Sigmoid colon (tissue), 7 donors: ENCODE measurements around the gene ILRUN. TPM values are rescaled to one million over a fixed set of nuclear protein-coding genes. Genes with fewer than 3 reads are reported as not detected.

Experiments used
- DNase-seq: peaks from one replicate; pipeline ENCODE4 v3.0.0-alpha.2; 2019
- H3K27ac ChIP-seq, 4 donors: fragments of 200-600 bp; sonication (generic); one replicate each; pipeline ENCODE4 v1.5.1; 2016 to 2019; ENCODE audit warnings: mild to moderate bottlenecking in 1 of 4
- H3K27me3 ChIP-seq, 3 donors: fragments of 200-600 bp; sonication (generic); one replicate each; pipeline ENCODE4 v1.5.1; 2019; ENCODE audit warnings: mild to moderate bottlenecking in 1 of 3
- H3K36me3 ChIP-seq, 4 donors: fragments of 200-600 bp; sonication (generic); one replicate each; pipeline ENCODE4 v1.5.1; 2016 to 2019
- H3K4me1 ChIP-seq, 4 donors: fragments of 200-600 bp; sonication (generic); one replicate each; pipeline ENCODE4 v1.5.1; 2017 to 2019
- H3K4me3 ChIP-seq, 4 donors: fragments of 200-600 bp; sonication (generic); one replicate each; pipeline ENCODE4 v1.5.1; 2017 to 2019; ENCODE audit warnings: mild to moderate bottlenecking in 2 of 4, moderate library complexity in 1 of 4
- H3K9me3 ChIP-seq, 4 donors: fragments of 200-600 bp in 3 of 4; sonication (generic) in 3 of 4; one replicate each; pipeline versions ENCODE4 v1.5.1 to v1.6.1; 2013 to 2019
- EP300 ChIP-seq, 4 donors: sonication (generic); formaldehyde crosslinking; IDR thresholded peaks; one replicate each; pipeline ENCODE4 v1.6.1; 2017; ENCODE audit warnings: antibody characterized with exemption in 4 of 4
- POLR2A ChIP-seq, 2 donors: fragments of 450-650 bp; IDR thresholded peaks; one replicate each; pipeline ENCODE4 v1.6.1; 2016; ENCODE audit warnings: antibody characterized with exemption in 2 of 2, mild to moderate bottlenecking in 2 of 2, moderate library complexity in 2 of 2
- POLR2AphosphoS5 ChIP-seq, 4 donors: sonication (generic); formaldehyde crosslinking; IDR thresholded peaks; one replicate each; pipeline ENCODE4 v1.6.1; 2017; ENCODE audit warnings: antibody characterized with exemption in 4 of 4
- WGBS, 2 donors: extraction: QIAGEN DNeasy Blood & Tissue Kit; methylation state at CpG; one replicate each; pipeline ENCODE4 v1.1.7; 2013; 5-methylcytosine and 5-hydroxymethylcytosine counted together
- intact Hi-C: fragments of 100-400 bp; cut with DNase I; formaldehyde crosslinking; loops from one replicate; pipeline ENCODE4 v1.15.1; 2023
- polyA plus RNA-seq, 3 donors: library from polyadenylated mRNA; stranded (reverse); fragments of 200-250 nt; gene quantifications; one replicate each; pipeline ENCODE4 v1.2.3, GENCODE V29; 2013
- total RNA-seq, 4 donors: library from RNA; depleted of rRNA; stranded (reverse); fragments of >200 nt; gene quantifications; one replicate each; pipeline ENCODE4 v1.1.0, GENCODE V29; 2016
- TF ChIP-seq, protein P1 (sequence below), 4 experiments: fragments of 450-650 bp in 3 of 4; fragments of 200-600 bp in 1 of 4; IDR thresholded peaks; one replicate each; pipeline ENCODE4 v1.5.1; 2016 to 2019; ENCODE audit warnings: antibody characterized with exemption in 4 of 4, mild to moderate bottlenecking in 3 of 4, moderate library complexity in 2 of 4
- donor health status: healthy with polysubstance abuse.
- donor health status: Bipolar disorder and iron deficiency.
- donor health status: healthy.

ILRUN gene
- total and polyA plus RNA-seq, 7 donors: 35.4 to 79.3 (median 62.7) TPM

DNA sequence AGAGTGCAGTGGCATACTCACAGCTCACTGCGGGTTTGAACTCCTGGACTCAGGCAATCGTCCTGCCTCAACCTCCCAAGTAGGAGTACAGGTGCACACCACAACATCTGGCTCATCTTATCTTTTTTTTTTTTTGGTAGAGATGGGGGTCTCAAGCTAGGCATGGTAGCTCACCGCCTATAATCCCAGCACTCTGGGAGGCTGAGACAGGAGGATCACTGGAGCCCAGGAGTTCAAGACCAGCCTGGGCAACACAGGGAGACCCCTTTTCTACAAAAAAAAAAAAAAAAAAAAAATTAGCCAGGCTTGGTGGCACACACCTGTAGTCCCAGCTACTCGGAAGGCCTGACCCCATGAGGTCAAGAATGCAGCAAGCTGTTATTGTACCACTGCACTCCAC is 31.5 kb downstream of the ILRUN start:
- Histone ChIP-seq H3K9me3 (no peaks in the 10 kb centered on the region), H3K4me1 (peaks cover 0 to 37% (median 28%) of the 10 kb centered on the region in 4 donors), H3K36me3 (no peaks in the 10 kb centered on the region), H3K27me3 (no peaks in the 10 kb centered on the region), H3K4me3 (no peak overlapping the region), H3K27ac (peak overlapping the region in 2 of 4 donors; percentile 7 to 55)
- TF ChIP-seq POLR2A (IDR thresholded peaks at IDR 0.05) (no peak), POLR2AphosphoS5 (IDR thresholded peaks at IDR 0.05) (no peak)
- TF ChIP-seq, protein P1, sequence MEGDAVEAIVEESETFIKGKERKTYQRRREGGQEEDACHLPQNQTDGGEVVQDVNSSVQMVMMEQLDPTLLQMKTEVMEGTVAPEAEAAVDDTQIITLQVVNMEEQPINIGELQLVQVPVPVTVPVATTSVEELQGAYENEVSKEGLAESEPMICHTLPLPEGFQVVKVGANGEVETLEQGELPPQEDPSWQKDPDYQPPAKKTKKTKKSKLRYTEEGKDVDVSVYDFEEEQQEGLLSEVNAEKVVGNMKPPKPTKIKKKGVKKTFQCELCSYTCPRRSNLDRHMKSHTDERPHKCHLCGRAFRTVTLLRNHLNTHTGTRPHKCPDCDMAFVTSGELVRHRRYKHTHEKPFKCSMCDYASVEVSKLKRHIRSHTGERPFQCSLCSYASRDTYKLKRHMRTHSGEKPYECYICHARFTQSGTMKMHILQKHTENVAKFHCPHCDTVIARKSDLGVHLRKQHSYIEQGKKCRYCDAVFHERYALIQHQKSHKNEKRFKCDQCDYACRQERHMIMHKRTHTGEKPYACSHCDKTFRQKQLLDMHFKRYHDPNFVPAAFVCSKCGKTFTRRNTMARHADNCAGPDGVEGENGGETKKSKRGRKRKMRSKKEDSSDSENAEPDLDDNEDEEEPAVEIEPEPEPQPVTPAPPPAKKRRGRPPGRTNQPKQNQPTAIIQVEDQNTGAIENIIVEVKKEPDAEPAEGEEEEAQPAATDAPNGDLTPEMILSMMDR (IDR thresholded peaks at IDR 0.05): no peak
- intact Hi-C loops: no loop called here
- WGBS, 2 donors: 88 to 92% methylated on average over 4 of the region's 4 CpGs
- DNase-seq: no peak

DNA sequence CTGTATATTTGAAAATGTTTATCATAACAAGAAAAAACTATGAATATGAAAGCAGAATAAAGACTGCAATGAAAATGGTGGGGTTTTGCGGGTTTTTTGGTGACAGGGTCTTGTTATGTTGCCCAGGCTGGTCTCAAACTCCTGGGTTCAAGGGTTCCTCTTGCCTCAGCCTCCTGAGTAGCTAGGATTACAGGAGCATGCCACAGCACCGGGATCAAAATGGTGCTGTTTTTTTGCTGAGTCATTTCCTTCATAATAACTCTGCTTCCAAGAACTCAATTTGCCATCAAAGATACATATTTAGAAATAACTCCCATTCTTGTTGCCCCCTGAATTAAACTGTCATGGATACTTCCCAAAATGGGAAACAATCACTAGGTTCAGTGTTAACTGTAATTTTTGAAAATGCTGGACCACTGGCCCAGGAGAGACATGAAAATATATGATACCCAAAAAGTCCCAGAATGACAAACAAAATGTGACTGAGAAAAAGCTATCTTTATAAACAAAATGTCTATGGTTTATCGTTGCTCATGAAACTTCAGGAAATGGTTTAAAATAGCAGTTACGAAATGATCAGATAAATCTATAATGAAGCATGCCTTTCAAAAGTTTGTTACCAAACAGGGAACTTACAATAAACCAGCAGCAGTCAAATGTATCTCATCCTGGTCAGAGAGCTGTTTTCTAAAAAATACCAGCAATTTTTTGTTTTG is 32.2 kb downstream of the ILRUN start:
- Histone ChIP-seq H3K4me3 (no peak overlapping the region), H3K36me3 (no peaks in the 10 kb centered on the region), H3K27ac (peak overlapping the region in 3 of 4 donors; percentile 7 to 55 (median 27)), H3K4me1 (peaks cover 0 to 37% (median 28%) of the 10 kb centered on the region in 4 donors), H3K9me3 (no peaks in the 10 kb centered on the region), H3K27me3 (no peaks in the 10 kb centered on the region)
- no peak for DNase-seq
- WGBS, 2 donors: 48 to 70% methylated on average over 4 of the region's 4 CpGs
- TF ChIP-seq POLR2A (IDR thresholded peaks at IDR 0.05) (no peak), EP300 (IDR thresholded peaks at IDR 0.05) (no peak), POLR2AphosphoS5 (IDR thresholded peaks at IDR 0.05) (no peak)
- TF ChIP-seq, protein P1 (IDR thresholded peaks at IDR 0.05): no peak
- intact Hi-C loops: no loop called here

DNA sequence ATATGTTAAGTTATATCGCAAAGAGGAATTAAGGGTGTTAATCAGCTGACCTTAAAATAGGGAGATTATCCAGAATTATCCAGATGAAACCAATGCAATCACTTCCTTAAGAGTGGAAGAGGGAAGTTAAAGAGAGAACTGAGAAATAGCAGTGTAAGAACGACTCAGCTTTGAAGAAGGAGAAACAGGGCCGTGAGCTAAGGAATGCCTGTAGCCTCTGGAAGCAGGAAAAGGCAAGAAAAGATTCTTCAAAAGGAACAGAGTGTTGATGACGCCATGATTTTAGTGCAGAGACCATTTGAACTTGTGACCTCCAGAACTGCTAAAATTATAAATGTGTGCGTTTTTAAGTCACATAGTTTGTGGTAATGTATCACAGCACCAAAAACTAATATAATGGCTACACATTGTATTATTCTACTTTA is 32.7 kb downstream of the ILRUN start:
- DNase-seq: no peak
- intact Hi-C loops: no loop called here
- 67 to 88% methylated on average over 5 of the region's 5 CpGs for WGBS, 2 donors
- Histone ChIP-seq H3K27me3 (no peaks in the 10 kb centered on the region), H3K4me3 (no peak overlapping the region), H3K27ac (peak overlapping the region in 3 of 4 donors; percentile 7 to 55 (median 27)), H3K4me1 (peaks cover 0 to 42% (median 31%) of the 10 kb centered on the region in 4 donors), H3K36me3 (no peaks in the 10 kb centered on the region), H3K9me3 (no peaks in the 10 kb centered on the region)
- TF ChIP-seq POLR2AphosphoS5 (IDR thresholded peaks at IDR 0.05) (peak in 1 of 4 donors; percentile 10), EP300 (IDR thresholded peaks at IDR 0.05) (no peak)

DNA sequence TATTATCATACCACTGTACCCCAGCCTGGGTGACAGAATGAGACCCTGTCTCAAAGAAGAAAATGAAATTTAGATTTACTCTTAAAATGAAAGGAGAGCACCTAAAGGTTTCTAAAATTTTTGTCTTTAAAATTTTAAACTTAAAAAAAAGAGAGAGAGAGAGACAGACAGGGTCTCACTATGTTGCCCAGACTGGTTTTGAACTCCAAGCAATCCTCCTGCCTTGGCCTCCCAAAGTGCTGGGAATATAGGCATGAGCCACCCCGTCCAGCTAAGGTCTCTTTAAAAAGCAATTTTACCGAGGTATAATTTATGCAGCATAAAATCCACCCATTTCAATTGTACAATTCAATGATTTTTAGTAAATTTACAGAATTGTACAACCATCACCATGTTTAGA is 33.2 kb downstream of the ILRUN start:
- TF ChIP-seq, protein P1 (IDR thresholded peaks at IDR 0.05): no peak
- TF ChIP-seq EP300 (IDR thresholded peaks at IDR 0.05) (no peak), POLR2AphosphoS5 (IDR thresholded peaks at IDR 0.05) (no peak), POLR2A (IDR thresholded peaks at IDR 0.05) (no peak)
- H3K4me1 ChIP-seq: peaks cover 0 to 46% (median 36%) of the 10 kb centered on the region in 4 donors
- 82 to 90% methylated on average over 2 of the region's 2 CpGs for WGBS, 2 donors
- H3K27me3 ChIP-seq: no peaks in the 10 kb centered on the region
- no peaks in the 10 kb centered on the region for H3K36me3 ChIP-seq
- intact Hi-C loops: no loop called here
- no peaks in the 10 kb centered on the region for H3K9me3 ChIP-seq
- no peak overlapping the region for H3K4me3 ChIP-seq
- peak overlapping the region in 1 of 4 donors; percentile 55 for H3K27ac ChIP-seq
- DNase-seq: no peak

DNA sequence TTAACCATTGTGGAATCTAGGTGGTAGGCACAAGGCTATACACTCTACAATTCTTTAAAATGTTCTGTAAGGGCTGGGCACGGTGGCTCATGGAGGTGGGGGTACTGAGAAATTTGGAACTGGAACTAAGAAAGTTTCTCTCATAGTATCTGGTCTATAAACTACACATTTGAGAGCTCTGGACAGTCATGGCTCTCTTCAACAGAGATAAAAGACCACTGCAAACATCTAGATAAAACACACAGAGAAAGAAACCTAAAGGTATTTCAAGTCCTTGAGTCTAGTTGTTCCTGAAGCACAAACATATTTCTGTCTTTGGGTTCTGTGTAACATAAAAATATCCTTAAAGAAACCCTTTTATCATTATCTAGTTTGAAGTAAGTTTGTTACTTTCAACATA is 35.2 kb downstream of the ILRUN start:
- 92 to 96% methylated on average over 1 of the region's 1 CpG for WGBS, 2 donors
- Histone ChIP-seq H3K27ac (no peak overlapping the region), H3K9me3 (no peaks in the 10 kb centered on the region), H3K4me1 (peaks cover 0 to 51% (median 46%) of the 10 kb centered on the region in 4 donors), H3K36me3 (no peaks in the 10 kb centered on the region), H3K4me3 (no peak overlapping the region), H3K27me3 (no peaks in the 10 kb centered on the region)
- DNase-seq: no peak
- no peak for TF ChIP-seq EP300 (IDR thresholded peaks at IDR 0.05)
- TF ChIP-seq, protein P1 (IDR thresholded peaks at IDR 0.05): no peak
- no peak for TF ChIP-seq POLR2AphosphoS5 (IDR thresholded peaks at IDR 0.05)
- TF ChIP-seq POLR2A (IDR thresholded peaks at IDR 0.05): no peak
- intact Hi-C loops: no loop called here
